Peyer's patch (tissue), 4 donors: ENCODE measurements around the gene RIC8B.

ENCODE experiments used
- POLR2A ChIP-seq, 2 donors: fragments of 450-650 bp; IDR thresholded peaks; one replicate each; pipeline ENCODE4 v1.5.1; 2017; ENCODE audit warnings: antibody characterized with exemption in 2 of 2, mild to moderate bottlenecking in 2 of 2, moderate library complexity in 2 of 2
- TF ChIP-seq, protein P1 (sequence below), 6 experiments: fragments of 450-650 bp in 4 of 6; fragments of 200-600 bp in 2 of 6; sonication (generic) in 1 of 6; IDR thresholded peaks; one replicate each; pipeline ENCODE4 v1.5.1; 2017 to 2019; ENCODE audit warnings: antibody characterized with exemption in 6 of 6, mild to moderate bottlenecking in 3 of 6, moderate library complexity in 1 of 6

DNA sequence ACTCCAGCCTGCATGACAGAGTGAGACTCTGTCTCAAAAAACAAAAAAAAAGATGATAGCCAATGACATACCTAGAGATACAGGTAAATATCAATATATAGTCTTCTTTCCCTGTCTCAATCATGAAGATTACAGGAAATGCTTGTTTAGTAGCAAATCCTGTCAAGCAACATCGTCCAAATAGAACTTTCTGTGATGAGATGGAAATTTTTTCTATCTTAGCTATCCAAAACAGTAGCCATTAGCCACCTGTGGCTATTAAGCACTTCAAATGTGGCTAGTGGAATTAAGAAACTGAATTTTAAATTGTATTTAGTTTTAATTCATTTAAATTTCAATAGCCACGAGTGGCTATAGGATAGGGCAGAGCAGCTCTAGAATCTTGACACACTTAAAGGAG is 33.2 kb upstream of the RIC8B start:
- TF ChIP-seq POLR2A (IDR thresholded peaks at IDR 0.05), result no peak
- TF ChIP-seq, protein P1, sequence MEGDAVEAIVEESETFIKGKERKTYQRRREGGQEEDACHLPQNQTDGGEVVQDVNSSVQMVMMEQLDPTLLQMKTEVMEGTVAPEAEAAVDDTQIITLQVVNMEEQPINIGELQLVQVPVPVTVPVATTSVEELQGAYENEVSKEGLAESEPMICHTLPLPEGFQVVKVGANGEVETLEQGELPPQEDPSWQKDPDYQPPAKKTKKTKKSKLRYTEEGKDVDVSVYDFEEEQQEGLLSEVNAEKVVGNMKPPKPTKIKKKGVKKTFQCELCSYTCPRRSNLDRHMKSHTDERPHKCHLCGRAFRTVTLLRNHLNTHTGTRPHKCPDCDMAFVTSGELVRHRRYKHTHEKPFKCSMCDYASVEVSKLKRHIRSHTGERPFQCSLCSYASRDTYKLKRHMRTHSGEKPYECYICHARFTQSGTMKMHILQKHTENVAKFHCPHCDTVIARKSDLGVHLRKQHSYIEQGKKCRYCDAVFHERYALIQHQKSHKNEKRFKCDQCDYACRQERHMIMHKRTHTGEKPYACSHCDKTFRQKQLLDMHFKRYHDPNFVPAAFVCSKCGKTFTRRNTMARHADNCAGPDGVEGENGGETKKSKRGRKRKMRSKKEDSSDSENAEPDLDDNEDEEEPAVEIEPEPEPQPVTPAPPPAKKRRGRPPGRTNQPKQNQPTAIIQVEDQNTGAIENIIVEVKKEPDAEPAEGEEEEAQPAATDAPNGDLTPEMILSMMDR (IDR thresholded peaks at IDR 0.05), result no peak
